ENCODE results near the gene ATXN10. TPM values are rescaled to one million over a fixed set of nuclear protein-coding genes. Genes with fewer than 3 reads are reported as not detected.

ATXN10 gene
- total and polyA plus RNA-seq, 10 of the 15 experiments (the other 5 are each of a cell fraction or from before 2014, with no cell fraction given), result 29.2 to 249 (median 146) TPM

- no peak for TF ChIP-seq ZBTB11 (CRISPR knock-in tag; IDR thresholded peaks at IDR 0.05)
- TF ChIP-seq ATF2 (IDR thresholded peaks at IDR 0.05; ENCODE audit: low read length), result no peak
- TF ChIP-seq POLR2A (IDR thresholded peaks at IDR 0.05; ENCODE audit: low read depth, low read length), result no peak
- no peak for TF ChIP-seq MXI1 (IDR thresholded peaks at IDR 0.05; ENCODE audit: low read depth, low read length)
- no peak for TF ChIP-seq ATF3 (IDR thresholded peaks at IDR 0.05; ENCODE audit: borderline replicate concordance, extremely low read depth, low read depth, low read length)
- no peak for TF ChIP-seq CBX3 (IDR thresholded peaks at IDR 0.05; ENCODE audit: borderline replicate concordance, low read depth)
- no peak for TF ChIP-seq STAT3 (IDR thresholded peaks at IDR 0.05; ENCODE audit: low read depth, low read length)
These were observed 196.4 kb downstream of the ATXN10 start (continued) for GRCh38 chr22:45867906-45868555.

Data from GM12878 (cell line).